ENCODE measurements around the gene TNIP2. TPM values are rescaled to one million over a fixed set of nuclear protein-coding genes. Genes with fewer than 3 reads are reported as not detected.

Gene TNIP2
- total and polyA plus RNA-seq, 4 donors, result 10.5 to 20.7 (median 13.5) TPM

GRCh38 chr4:2768921-2769336, 12.8 kb upstream of the TNIP2 start:
- no peaks in the 10 kb centered on the region for H3K36me3 ChIP-seq (ENCODE audit: control insufficient read depth in 4 of 4, insufficient read depth in 3 of 4, low read depth in 1 of 4, low read length in 3 of 4)
- H3K4me3 ChIP-seq (ENCODE audit: low read depth in 1 of 3, low read length in 3 of 3), result no peak overlapping the region
- DNase-seq (ENCODE audit: low spot score), result no peak
- 74% methylated on average over 15 of the region's 15 CpGs for WGBS
- TF ChIP-seq NR2F2 (IDR thresholded peaks at IDR 0.05), result no peak
- TF ChIP-seq REST (IDR thresholded peaks at IDR 0.05), result no peak
- H3K27me3 ChIP-seq (ENCODE audit: control insufficient read depth in 4 of 4, insufficient read depth in 4 of 4, low read length in 3 of 4), result no peaks in the 10 kb centered on the region
- no peak overlapping the region for H3K27ac ChIP-seq (ENCODE audit: low read depth in 1 of 2, low read length in 2 of 2)
- H3K9me3 ChIP-seq (ENCODE audit: control insufficient read depth in 4 of 4, low read length in 3 of 4), result no peaks in the 10 kb centered on the region
- peaks cover 0 to 3% (median 0%) of the 10 kb centered on the region in 4 donors for H3K4me1 ChIP-seq (ENCODE audit: control insufficient read depth in 4 of 4, insufficient read depth in 4 of 4, low read length in 3 of 4)
- H3K9ac ChIP-seq (ENCODE audit: low read depth in 1 of 2, low read length in 2 of 2), result no peak overlapping the region

GRCh38 chr4:2768124-2768523, 12.0 kb upstream of the TNIP2 start:
- 91% methylated on average over 9 of the region's 9 CpGs for WGBS
- H3K27ac ChIP-seq (ENCODE audit: low read depth in 1 of 2, low read length in 2 of 2), result no peak overlapping the region

More at GRCh38 chr4:2768124-2768523, 12.0 kb upstream of the TNIP2 start:
- Histone ChIP-seq H3K4me1 (ENCODE audit: control insufficient read depth in 4 of 4, insufficient read depth in 4 of 4, low read length in 3 of 4) (peaks cover 0 to 3% (median under 1%) of the 10 kb centered on the region in 4 donors), H3K36me3 (ENCODE audit: control insufficient read depth in 4 of 4, insufficient read depth in 3 of 4, low read depth in 1 of 4, low read length in 3 of 4) (no peaks in the 10 kb centered on the region), H3K9me3 (ENCODE audit: control insufficient read depth in 4 of 4, low read length in 3 of 4) (no peaks in the 10 kb centered on the region), H3K27me3 (ENCODE audit: control insufficient read depth in 4 of 4, insufficient read depth in 4 of 4, low read length in 3 of 4) (no peaks in the 10 kb centered on the region), H3K9ac (ENCODE audit: low read depth in 1 of 2, low read length in 2 of 2) (no peak overlapping the region), H3K4me3 (ENCODE audit: low read depth in 1 of 3, low read length in 3 of 3) (no peak overlapping the region)
- TF ChIP-seq NR2F2 (IDR thresholded peaks at IDR 0.05) (no peak), CTCF (IDR thresholded peaks at IDR 0.05; ENCODE audit: low read depth, low read length, missing input control) (no peak), RAD21 (IDR thresholded peaks at IDR 0.05) (no peak), JUND (IDR thresholded peaks at IDR 0.05) (no peak), SP1 (IDR thresholded peaks at IDR 0.05) (no peak), GABPA (IDR thresholded peaks at IDR 0.05 in 1 of 2, conservative IDR thresholded peaks at IDR 0.05 in 1 of 2) (no peak), HNF4G (IDR thresholded peaks at IDR 0.05) (no peak), TAF1 (conservative IDR thresholded peaks at IDR 0.05) (no peak), FOXA2 (IDR thresholded peaks at IDR 0.05) (no peak), HNF4A (conservative IDR thresholded peaks at IDR 0.05) (no peak), FOXA1 (IDR thresholded peaks at IDR 0.05) (no peak), YY1 (IDR thresholded peaks at IDR 0.05) (no peak)
- TF ChIP-seq, protein P1, sequence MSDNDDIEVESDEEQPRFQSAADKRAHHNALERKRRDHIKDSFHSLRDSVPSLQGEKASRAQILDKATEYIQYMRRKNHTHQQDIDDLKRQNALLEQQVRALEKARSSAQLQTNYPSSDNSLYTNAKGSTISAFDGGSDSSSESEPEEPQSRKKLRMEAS (IDR thresholded peaks at IDR 0.05), result no peak
- TF ChIP-seq, protein P2, sequence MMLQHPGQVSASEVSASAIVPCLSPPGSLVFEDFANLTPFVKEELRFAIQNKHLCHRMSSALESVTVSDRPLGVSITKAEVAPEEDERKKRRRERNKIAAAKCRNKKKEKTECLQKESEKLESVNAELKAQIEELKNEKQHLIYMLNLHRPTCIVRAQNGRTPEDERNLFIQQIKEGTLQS (IDR thresholded peaks at IDR 0.05), result no peak
- no peak for DNase-seq (ENCODE audit: low spot score)
